ENCODE measurements around the gene PLBD2.

The PLBD2 gene

GRCh38 chr12:113359939-113360748 is 1.8 kb downstream of the PLBD2 start:
- peaks cover 6% of the 10 kb centered on the region; the same call in 1 of the 2 replicates for H3K4me1 ChIP-seq (ENCODE audit: control insufficient read depth, insufficient read depth, low read length)
- H3K9ac ChIP-seq (ENCODE audit: low read length), result no peak overlapping the region
- no peak overlapping the region for H3K4me3 ChIP-seq (ENCODE audit: low read depth, low read length)
- H3K27ac ChIP-seq (ENCODE audit: low read depth, low read length), result no peak overlapping the region
- H3K27me3 ChIP-seq (ENCODE audit: control insufficient read depth, insufficient read depth, low read length), result no peaks in the 10 kb centered on the region
- no peaks in the 10 kb centered on the region for H3K9me3 ChIP-seq (ENCODE audit: control insufficient read depth, insufficient read depth, low read depth, low read length)
- H3K36me3 ChIP-seq (ENCODE audit: control insufficient read depth, insufficient read depth, low read length), result no peaks in the 10 kb centered on the region

- Histone ChIP-seq H3K36me3 (ENCODE audit: control insufficient read depth, insufficient read depth, low read length) (no peaks in the 10 kb centered on the region), H3K9ac (ENCODE audit: low read length) (no peak overlapping the region), H3K4me3 (ENCODE audit: low read depth, low read length) (no peak overlapping the region), H3K27ac (ENCODE audit: low read depth, low read length) (no peak overlapping the region), H3K9me3 (ENCODE audit: control insufficient read depth, insufficient read depth, low read depth, low read length) (no peaks in the 10 kb centered on the region), H3K4me1 (ENCODE audit: control insufficient read depth, insufficient read depth, low read length) (peaks cover 6% of the 10 kb centered on the region; the same call in 1 of the 2 replicates), H3K27me3 (ENCODE audit: control insufficient read depth, insufficient read depth, low read length) (no peaks in the 10 kb centered on the region)
These were observed 3.4 kb downstream of the PLBD2 start for GRCh38 chr12:113361574-113362370.

GRCh38 chr12:113364698-113365097 is 6.3 kb downstream of the PLBD2 start:
- Histone ChIP-seq H3K27ac (ENCODE audit: low read depth, low read length) (no peak overlapping the region), H3K9me3 (ENCODE audit: control insufficient read depth, insufficient read depth, low read depth, low read length) (no peaks in the 10 kb centered on the region), H3K27me3 (ENCODE audit: control insufficient read depth, insufficient read depth, low read length) (no peaks in the 10 kb centered on the region), H3K4me1 (ENCODE audit: control insufficient read depth, insufficient read depth, low read length) (no peaks in the 10 kb centered on the region), H3K36me3 (ENCODE audit: control insufficient read depth, insufficient read depth, low read length) (no peaks in the 10 kb centered on the region), H3K4me3 (ENCODE audit: low read depth, low read length) (no peak overlapping the region), H3K9ac (ENCODE audit: low read length) (no peak overlapping the region)

GRCh38 chr12:113365639-113366395 is 7.4 kb downstream of the PLBD2 start:
- no peaks in the 10 kb centered on the region for H3K27me3 ChIP-seq (ENCODE audit: control insufficient read depth, insufficient read depth, low read length)
- no peaks in the 10 kb centered on the region for H3K9me3 ChIP-seq (ENCODE audit: control insufficient read depth, insufficient read depth, low read depth, low read length)
- no peaks in the 10 kb centered on the region for H3K4me1 ChIP-seq (ENCODE audit: control insufficient read depth, insufficient read depth, low read length)
- H3K36me3 ChIP-seq (ENCODE audit: control insufficient read depth, insufficient read depth, low read length), result no peaks in the 10 kb centered on the region
- no peak overlapping the region for H3K9ac ChIP-seq (ENCODE audit: low read length)
- H3K4me3 ChIP-seq (ENCODE audit: low read depth, low read length), result no peak overlapping the region
- no peak overlapping the region for H3K27ac ChIP-seq (ENCODE audit: low read depth, low read length)

GRCh38 chr12:113366827-113367226 is 8.4 kb downstream of the PLBD2 start:
- no peaks in the 10 kb centered on the region for H3K36me3 ChIP-seq (ENCODE audit: control insufficient read depth, insufficient read depth, low read length)
- no peak overlapping the region for H3K9ac ChIP-seq (ENCODE audit: low read length)

GRCh38 chr12:113368331-113368730 is 9.9 kb downstream of the PLBD2 start:
- H3K36me3 ChIP-seq (ENCODE audit: control insufficient read depth, insufficient read depth, low read length), result no peaks in the 10 kb centered on the region
- no peaks in the 10 kb centered on the region for H3K9me3 ChIP-seq (ENCODE audit: control insufficient read depth, insufficient read depth, low read depth, low read length)
- H3K27ac ChIP-seq (ENCODE audit: low read depth, low read length), result no peak overlapping the region

More at GRCh38 chr12:113366827-113367226, 8.4 kb downstream of the PLBD2 start:
- H3K9me3 ChIP-seq (ENCODE audit: control insufficient read depth, insufficient read depth, low read depth, low read length), result no peaks in the 10 kb centered on the region
- no peak overlapping the region for H3K4me3 ChIP-seq (ENCODE audit: low read depth, low read length)
- no peak overlapping the region for H3K27ac ChIP-seq (ENCODE audit: low read depth, low read length)
- H3K27me3 ChIP-seq (ENCODE audit: control insufficient read depth, insufficient read depth, low read length), result no peaks in the 10 kb centered on the region
- no peaks in the 10 kb centered on the region for H3K4me1 ChIP-seq (ENCODE audit: control insufficient read depth, insufficient read depth, low read length)

GRCh38 chr12:113369391-113369985 is 11.1 kb downstream of the PLBD2 start:
- H3K27ac ChIP-seq (ENCODE audit: low read depth, low read length), result no peak overlapping the region
- no peak overlapping the region for H3K9ac ChIP-seq (ENCODE audit: low read length)
- H3K27me3 ChIP-seq (ENCODE audit: control insufficient read depth, insufficient read depth, low read length), result no peaks in the 10 kb centered on the region
- no peaks in the 10 kb centered on the region for H3K9me3 ChIP-seq (ENCODE audit: control insufficient read depth, insufficient read depth, low read depth, low read length)
- H3K4me1 ChIP-seq (ENCODE audit: control insufficient read depth, insufficient read depth, low read length), result no peaks in the 10 kb centered on the region
- no peaks in the 10 kb centered on the region for H3K36me3 ChIP-seq (ENCODE audit: control insufficient read depth, insufficient read depth, low read length)
- H3K4me3 ChIP-seq (ENCODE audit: low read depth, low read length), result no peak overlapping the region

More at GRCh38 chr12:113368331-113368730, 9.9 kb downstream of the PLBD2 start:
- H3K4me3 ChIP-seq (ENCODE audit: low read depth, low read length), result no peak overlapping the region
- H3K9ac ChIP-seq (ENCODE audit: low read length), result no peak overlapping the region
- no peaks in the 10 kb centered on the region for H3K4me1 ChIP-seq (ENCODE audit: control insufficient read depth, insufficient read depth, low read length)
- H3K27me3 ChIP-seq (ENCODE audit: control insufficient read depth, insufficient read depth, low read length), result no peaks in the 10 kb centered on the region

GRCh38 chr12:113370923-113371682 is 12.7 kb downstream of the PLBD2 start:
- Histone ChIP-seq H3K4me1 (ENCODE audit: control insufficient read depth, insufficient read depth, low read length) (no peaks in the 10 kb centered on the region), H3K27me3 (ENCODE audit: control insufficient read depth, insufficient read depth, low read length) (no peaks in the 10 kb centered on the region), H3K4me3 (ENCODE audit: low read depth, low read length) (no peak overlapping the region), H3K9ac (ENCODE audit: low read length) (no peak overlapping the region), H3K36me3 (ENCODE audit: control insufficient read depth, insufficient read depth, low read length) (no peaks in the 10 kb centered on the region; the same call in 1 of the 2 replicates), H3K27ac (ENCODE audit: low read depth, low read length) (no peak overlapping the region), H3K9me3 (ENCODE audit: control insufficient read depth, insufficient read depth, low read depth, low read length) (no peaks in the 10 kb centered on the region)

- no peaks in the 10 kb centered on the region for H3K27me3 ChIP-seq (ENCODE audit: control insufficient read depth, insufficient read depth, low read length)
- H3K9ac ChIP-seq (ENCODE audit: low read length), result no peak overlapping the region
- H3K4me1 ChIP-seq (ENCODE audit: control insufficient read depth, insufficient read depth, low read length), result no peaks in the 10 kb centered on the region
- no peak overlapping the region for H3K4me3 ChIP-seq (ENCODE audit: low read depth, low read length)
- H3K9me3 ChIP-seq (ENCODE audit: control insufficient read depth, insufficient read depth, low read depth, low read length), result no peaks in the 10 kb centered on the region
- H3K36me3 ChIP-seq (ENCODE audit: control insufficient read depth, insufficient read depth, low read length), result no peaks in the 10 kb centered on the region; the same call in 1 of the 2 replicates
- no peak overlapping the region for H3K27ac ChIP-seq (ENCODE audit: low read depth, low read length)
These were observed 13.4 kb downstream of the PLBD2 start for GRCh38 chr12:113371808-113372207.

GRCh38 chr12:113372371-113372770 is 14.0 kb downstream of the PLBD2 start:
- Histone ChIP-seq H3K9ac (ENCODE audit: low read length) (no peak overlapping the region), H3K4me3 (ENCODE audit: low read depth, low read length) (no peak overlapping the region), H3K36me3 (ENCODE audit: control insufficient read depth, insufficient read depth, low read length) (no peaks in the 10 kb centered on the region; the same call in 1 of the 2 replicates), H3K4me1 (ENCODE audit: control insufficient read depth, insufficient read depth, low read length) (no peaks in the 10 kb centered on the region), H3K27ac (ENCODE audit: low read depth, low read length) (no peak overlapping the region), H3K27me3 (ENCODE audit: control insufficient read depth, insufficient read depth, low read length) (no peaks in the 10 kb centered on the region), H3K9me3 (ENCODE audit: control insufficient read depth, insufficient read depth, low read depth, low read length) (no peaks in the 10 kb centered on the region)
